Prostate gland (tissue), 2 donors: ENCODE data around the gene CNDP2.

Experiments used
- CTCF ChIP-seq, 4 experiments: fragments of 200-600 bp in 2 of 4; fragments of 450-650 bp in 2 of 4; sonication (generic) in 2 of 4; IDR thresholded peaks; 1 replicate in 3 of 4; 2 replicates in 1 of 4; pipeline ENCODE4 v1.5.1; 2016 to 2019; ENCODE audit warnings: antibody characterized with exemption in 4 of 4, mild to moderate bottlenecking in 2 of 4, moderate library complexity in 2 of 4
- POLR2A ChIP-seq: fragments of 450-650 bp; IDR thresholded peaks from one replicate; pipeline ENCODE4 v1.6.1; 2016; ENCODE audit warnings: antibody characterized with exemption, mild to moderate bottlenecking
- POLR2AphosphoS5 ChIP-seq: sonication (generic); formaldehyde crosslinking; IDR thresholded peaks from one replicate; pipeline ENCODE4 v1.6.1; 2017; ENCODE audit warnings: antibody characterized with exemption

GRCh38 chr18:74547860-74548259 is 51.7 kb downstream of the CNDP2 start:
- TF ChIP-seq CTCF (IDR thresholded peaks at IDR 0.05) (no peak), POLR2AphosphoS5 (no peak), POLR2A (no peak)
